ENCODE measurements around the gene LHFPL2.

LHFPL2 gene

DNA sequence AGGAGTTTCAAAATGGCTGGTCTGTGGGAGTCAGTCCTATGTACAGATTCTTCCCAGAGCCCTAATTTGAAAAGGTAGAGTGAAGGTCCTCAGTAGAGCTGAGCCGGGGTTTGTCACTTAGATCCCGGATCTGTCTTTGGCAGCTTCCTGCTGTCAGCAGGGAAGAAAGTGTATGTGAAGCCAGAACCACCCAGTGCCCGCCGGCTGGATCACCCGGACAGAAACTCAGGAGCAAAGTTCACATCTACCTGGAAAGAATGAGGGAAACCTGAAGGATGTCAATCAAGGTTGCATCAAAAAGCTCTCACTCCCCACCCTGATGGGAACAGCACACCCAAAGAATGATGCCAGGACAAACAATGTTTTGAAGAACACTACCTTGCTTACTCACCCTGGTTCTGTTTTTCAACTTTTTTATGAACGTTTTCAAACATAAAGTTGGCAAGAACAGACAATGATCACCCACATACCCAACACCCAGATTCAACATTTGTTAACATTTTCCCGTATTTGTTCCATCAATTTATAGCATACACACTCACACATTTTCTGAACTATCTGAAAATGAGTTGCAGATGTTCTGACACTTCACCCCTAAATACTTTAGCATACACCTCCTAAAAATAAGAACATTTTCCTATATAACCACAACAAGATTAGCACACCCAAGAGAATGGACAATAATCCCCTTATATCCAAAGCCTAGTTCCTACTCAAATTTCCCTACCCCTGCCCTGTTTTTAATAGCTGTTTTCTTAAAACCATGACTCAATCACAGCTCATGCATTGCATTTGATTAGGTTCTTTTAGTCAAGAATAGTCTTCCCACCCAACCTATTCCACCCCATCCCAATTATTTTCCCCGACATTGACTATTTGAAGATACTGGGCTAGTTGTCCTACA lies 133.9 kb downstream of the LHFPL2 start:
- DNase-seq, result no peak

DNA sequence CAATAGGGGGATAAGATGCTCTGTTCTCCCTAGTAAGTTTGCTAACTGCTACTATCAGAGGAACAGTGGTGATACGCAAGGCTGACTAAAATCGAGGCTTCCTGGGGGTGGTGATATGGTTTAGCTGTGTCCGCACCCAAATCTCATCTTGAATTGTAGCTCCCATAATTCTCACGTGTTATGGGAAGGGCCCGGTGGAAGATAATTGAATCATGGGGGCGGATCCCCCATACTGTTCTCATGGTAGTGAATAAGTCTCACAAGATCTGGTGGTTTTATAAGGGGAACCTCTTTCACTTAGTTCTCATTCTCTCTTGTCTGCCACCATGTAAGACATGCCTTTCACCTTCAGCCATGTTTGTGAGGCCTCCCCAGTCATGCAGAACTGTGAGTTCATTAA lies 135.1 kb downstream of the LHFPL2 start:
- no peak for DNase-seq

DNA sequence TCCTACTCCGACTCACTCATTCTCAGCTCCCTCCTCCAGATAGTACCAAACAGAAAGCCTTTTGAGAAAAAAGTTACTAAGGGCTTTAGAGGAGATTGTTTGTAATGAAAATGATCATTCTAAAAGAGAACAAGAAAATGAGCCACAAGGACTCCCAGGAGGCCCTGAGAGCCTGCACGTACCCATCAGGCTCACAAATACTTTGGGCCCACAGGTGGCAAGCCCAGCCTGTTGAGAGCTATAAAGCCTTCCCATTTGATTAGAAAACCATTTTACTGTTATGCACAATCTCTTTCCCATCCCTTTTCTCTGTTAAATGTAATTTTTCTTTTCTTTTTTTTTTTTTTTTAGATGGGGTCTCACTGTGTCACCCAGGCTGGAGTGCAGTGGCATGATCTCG lies 136.1 kb downstream of the LHFPL2 start:
- DNase-seq, result no peak

DNA sequence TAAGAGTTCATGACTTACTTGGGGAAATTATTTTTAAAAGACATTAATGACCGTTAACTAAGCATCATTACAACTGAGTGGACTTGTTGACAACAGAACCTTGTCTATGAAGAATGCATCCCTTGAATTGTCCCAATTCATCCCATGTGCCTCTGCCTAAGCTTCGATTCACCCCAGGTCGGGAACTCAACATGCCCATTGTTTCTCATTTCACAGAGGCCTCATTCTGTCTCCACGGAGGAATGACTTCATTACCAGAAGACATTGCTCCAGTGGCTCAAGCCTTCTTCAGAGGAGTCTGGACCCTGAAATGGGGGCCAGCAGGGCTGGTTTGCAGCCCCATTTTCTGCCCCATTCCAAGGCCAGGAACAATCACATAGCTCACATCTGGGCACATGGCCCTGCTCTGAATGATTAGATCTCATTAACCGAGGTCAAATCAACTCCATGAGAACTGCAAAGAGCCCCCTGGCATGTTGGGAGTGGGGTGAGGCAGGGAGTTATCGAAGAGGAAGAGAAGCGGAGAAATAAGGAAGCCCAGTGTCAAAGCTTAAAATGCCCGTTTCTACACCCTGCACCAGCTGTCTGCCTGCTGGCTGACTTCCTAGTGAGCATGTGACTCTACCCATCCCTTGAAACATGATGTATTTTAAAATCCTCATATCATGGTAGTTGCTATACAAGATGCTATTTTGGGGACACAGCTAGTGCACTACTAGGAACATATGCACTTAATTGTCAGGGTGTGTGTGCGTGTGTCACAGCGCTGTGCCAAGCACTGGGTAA lies 137.3 kb downstream of the LHFPL2 start:
- DNase-seq, result no peak

DNA sequence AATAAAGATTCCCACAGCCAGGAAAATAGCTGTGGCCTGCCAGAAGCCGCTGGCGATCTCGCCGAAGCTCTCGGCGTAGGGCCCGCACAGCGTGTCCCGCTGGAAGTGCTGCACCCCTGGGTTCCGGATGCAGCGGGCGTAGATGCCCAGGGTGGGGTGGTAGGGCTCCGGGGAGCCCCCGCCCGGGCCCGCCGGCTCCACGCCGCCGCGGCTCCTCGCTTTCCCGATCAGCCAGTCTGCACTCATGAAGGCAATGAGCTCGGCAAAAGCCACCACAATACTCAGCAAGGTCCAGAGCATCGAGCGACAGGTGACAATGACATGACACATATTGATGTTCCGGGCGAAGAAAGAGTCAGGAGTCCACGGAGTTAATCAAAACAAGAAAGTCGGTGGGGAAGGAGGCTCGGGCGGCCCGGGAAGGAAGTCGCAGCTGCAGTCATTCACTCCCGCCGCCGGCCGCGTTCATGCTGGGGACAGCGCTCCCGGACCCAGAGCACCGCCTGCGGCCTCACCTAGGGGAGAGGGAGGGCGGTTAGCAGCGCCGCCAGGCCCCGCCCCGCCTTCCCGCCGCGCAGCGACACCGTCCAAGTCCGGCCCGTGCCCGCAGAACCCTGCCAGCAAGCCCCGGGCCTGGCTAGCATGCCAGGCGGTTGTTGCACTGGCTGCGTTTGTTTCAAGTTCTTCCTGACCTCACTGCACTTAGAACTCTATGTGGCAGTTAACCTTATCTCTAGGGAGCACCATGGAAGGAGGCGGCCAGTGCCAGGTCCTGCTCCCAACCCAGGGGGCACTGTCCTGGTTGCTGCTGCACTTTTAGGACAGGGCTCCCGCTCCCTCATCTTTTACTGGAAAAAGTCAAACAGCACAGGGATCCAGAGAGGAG lies 138.4 kb downstream of the LHFPL2 start:
- DNase-seq, result peak; percentile 19

DNA sequence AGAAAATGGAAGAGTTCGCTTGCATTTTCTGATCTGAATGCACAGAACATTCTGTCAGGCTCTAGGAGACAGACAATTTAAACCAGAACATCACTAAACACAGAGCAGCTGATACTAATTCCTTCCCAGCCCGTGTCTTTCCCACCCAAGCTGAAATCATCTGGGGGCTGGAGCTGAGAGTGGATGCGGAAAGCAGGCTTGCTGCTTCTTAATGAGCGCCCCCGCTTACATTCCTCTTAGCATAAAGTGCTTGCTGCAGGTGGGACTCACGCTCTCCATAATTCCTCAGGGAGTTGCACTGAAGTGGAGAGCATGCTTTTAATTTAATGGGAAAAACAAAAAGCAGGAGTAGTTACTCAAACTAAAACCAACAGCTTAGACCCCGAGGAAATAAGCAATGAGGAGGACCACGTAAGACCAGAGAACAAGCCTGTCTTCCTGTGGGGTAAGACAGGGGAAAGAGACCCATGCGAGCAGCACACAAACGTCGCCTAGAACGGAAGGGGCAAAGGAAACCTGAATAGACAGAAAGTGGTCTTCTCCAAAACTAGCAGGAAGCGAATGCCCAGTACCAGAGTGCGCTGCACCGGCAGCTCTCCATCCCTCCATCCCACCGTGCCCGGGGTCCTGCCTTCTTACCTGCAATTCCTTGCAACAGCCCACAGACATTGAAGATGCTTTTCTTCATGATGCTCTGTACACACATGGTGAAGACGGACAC lies 139.3 kb downstream of the LHFPL2 start:
- DNase-seq, result no peak

DNA sequence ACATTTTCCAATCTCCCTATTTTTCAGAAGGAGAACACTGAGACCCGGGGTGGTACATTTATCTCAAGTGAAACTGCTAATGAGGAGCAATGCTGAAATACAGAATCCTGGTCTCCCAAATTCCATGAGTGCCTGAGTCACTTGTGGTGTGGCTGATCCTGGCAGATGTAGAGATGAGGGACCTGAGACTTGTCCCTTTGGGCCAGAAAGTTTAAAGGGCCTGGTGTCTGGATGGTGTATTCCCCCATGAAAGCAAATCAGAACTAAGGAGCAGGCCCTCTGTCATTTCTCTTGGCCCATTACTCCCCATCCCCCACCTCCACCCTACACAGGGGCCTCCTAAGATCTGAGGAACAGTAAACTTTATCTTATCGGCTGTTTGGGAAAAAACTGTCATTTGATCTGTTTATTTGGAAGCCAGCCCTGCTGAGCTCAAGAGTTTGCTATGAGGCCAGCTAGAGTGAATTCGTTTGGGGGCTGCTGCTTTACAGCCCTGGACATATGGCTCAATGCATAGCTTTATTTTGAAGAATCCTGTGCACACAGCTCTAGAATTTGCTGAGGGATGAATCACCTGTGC lies 140.3 kb downstream of the LHFPL2 start:
- DNase-seq, result no peak

DNA sequence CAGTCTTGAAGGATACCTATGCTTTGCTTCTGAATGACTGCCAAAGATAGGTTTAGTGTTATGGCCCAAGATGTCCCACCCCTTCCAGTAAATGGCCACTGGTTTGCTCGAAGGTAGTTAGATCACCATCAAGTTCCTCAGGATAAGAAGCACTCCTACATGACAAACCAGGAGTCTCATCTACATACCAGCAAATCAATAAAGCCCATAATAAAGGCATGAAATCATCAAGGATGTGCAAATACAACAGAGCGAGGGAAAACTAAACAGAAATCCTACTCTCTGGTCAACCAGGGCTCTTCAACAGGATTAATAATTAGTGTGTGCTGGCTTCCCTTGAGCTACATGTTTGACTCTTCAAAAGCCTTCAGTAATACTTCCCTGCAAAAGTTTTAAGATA lies 141.0 kb downstream of the LHFPL2 start:
- no peak for DNase-seq

DNA sequence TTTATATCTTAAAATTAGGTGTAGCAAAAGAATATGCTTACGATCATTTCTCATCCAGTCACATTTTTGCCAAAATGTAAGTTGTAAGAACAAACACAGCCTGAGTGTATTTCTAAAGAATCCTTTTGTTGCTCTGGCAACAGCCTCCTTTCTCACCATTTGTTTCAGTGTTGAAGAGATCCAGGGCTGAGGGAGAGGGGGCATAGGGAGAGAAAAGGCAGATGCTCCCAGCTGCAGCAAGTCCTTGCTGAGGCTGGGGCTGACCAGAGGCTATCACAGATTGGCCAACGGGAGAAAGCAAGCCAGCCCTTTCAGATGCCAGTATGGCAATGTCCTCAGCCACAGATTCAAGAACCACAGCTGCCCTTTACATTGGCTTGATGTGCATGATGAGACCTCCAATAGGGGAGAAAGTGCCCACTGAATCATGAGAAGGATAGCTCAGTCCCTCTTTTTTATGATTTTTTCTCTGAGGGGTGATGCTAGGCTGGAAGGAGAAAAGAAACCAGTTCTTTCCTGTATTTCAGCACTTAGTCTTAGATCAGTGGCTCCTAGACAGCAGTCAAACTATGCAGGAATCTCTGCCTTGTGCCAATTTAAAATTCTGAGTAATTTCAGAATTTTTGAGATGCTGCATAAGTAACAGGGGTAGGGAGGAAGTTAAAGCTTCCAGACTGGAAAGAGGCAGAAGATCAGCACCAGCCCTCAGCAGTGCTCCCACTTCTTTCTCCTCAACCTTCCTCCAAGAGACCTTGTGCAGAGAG lies 142.1 kb downstream of the LHFPL2 start:
- no peak for DNase-seq

DNA sequence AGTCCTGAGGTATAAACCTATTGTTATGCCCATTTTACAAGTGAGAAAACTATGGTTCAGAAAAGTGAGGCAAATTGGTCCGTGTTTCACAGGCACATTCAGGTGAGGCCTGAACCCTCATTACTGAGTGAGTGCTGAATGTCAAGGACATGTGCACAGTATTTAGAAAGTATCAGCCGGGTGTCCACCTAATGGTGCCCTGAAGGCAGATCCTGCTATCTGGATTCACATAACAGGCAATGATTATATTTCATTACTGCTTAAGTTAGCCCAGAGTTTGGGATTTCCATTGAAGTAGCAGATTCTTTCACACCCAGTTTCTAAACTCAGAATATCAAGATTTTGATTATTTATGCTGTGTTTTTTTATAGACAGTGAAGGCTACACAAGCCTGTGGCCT lies 142.7 kb downstream of the LHFPL2 start:
- DNase-seq, result no peak

DNA sequence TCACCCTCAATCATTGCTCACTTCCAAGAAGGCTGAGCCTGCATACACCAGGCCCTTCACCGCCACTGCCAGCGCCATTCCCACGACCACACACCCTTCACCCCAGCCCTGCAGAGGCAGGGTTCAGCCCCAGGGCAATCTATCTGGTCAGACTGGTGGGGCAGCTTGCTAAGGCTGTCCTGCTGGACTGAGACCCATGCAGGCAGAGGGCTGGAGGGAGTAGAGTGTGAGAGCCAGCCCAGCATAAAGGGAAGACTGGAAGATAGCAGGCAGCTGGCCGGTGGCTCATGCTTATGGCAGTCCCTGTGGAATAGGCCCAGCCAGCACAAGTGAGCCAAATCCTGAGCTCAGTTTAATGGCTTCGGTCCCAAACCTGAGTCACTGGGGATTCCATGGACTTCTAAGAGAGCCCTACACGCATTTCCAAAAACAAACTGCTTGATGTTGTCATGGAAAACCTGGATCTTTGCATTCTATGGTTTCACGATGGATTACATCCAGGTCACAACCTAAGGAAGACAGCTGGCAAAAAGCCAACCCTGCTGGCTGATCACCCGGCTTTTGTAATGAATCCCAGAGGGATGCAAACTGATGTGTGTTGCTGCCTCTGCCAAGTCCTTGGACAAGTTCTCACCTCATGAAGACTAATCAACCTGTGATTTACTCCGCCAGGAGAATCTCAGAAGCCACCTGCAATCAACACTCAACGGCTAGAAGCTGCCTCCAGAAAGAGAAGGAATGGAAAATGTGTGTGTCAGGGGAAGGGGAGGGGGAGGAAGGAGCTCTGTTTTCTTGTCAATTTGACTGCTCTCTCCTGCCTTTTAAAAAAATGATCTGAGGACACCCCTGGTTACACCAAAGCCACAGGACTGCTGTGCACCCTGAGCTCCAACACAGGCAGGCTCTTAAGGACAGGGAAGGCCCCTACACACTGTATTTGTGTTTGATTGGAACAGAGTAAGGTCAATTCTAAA lies 143.6 kb downstream of the LHFPL2 start:
- DNase-seq, result peak; percentile 81

DNA sequence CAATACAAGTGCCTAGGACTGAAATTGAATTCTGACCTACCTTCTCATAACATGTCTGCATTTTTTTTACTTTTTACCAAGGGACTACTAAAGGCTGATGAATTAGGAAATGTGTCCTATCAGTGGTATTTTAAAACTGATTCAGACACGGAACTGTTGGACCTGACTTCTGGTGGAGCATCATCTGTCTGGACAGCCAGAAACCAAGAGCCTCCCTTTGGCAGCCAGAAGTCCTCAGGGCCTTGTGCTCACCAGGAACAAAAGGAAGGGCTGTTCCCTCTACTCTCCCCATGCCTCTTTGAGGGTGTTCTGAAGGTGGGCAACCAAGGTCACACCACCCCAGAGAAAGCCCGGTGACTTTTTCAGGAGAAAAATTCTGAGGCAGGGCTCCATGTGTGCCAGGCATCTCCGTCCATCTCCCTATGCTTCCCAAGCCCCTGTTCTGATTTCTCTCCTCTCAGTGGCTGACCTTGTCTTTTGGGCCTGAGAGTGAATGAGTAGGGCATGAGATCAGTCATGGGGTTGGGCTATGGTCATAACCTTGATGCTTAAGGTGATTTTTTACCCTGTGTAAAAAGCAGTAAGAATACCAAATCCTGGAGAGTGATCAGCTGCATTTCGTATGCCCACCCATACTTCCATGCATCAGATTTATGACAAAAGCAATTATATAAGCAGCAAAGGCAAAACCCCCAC lies 144.5 kb downstream of the LHFPL2 start:
- DNase-seq, result no peak

DNA sequence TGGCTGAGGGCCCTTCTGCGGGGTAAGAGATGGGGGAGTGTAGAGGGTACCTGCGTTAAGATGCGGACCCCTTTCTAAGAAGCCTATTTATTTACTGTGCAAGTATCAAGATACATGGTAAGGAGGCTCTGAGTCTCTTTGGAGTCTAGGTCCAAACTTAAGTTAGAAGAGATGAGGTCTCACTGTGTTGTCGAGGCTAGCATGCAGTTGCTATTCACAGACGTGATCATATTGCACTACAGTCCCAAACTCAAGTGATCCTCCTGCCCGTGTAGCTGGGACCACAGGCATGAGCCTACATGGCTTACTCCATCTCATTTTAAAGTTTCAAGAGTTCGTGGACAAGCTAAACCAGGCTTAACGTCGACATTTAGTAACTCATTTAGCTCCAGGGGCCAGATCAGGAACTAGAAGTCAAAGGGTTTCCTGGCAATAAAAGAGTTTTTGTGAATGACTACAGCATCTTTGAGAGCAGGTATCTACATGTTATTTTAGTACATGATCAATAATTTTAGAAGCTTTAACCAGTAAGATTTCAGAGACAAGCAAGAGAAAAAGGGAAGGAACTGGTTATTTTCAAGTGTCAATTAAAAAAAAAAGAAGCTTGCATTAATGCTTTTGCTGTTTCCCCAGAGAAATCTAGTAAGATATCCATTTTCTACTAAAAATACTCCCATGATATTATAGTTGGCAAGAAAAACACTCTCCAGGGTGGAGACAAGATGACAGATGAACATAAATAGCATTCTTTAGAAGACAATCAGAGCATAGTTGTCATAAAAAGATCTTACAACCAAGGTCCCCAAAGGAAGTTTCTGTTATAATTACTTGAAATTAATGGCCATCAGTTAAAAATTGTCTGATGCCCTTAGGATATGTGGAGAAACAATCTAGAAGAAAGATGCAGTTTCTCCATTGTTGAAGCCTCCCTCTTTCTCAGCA lies 146.9 kb downstream of the LHFPL2 start:
- no peak for DNase-seq

DNA sequence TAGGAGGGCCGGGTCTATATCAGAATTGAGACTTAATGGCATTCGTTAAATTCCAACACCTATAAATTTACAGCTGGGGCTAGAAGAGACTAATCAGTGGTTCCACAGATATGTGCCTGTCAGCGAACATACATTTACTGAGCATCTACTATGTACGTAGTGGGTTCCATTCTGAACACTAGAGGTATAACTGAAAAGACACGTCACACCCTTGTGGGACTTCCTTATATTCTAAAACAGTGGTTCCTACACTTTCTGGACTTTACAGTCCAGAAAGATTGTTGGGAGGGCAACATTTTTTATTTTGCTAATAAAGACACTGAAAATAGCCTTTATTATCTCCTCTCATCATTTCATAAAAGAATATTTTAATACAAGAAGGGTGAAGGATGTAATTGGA lies 147.7 kb downstream of the LHFPL2 start:
- DNase-seq, result no peak

DNA sequence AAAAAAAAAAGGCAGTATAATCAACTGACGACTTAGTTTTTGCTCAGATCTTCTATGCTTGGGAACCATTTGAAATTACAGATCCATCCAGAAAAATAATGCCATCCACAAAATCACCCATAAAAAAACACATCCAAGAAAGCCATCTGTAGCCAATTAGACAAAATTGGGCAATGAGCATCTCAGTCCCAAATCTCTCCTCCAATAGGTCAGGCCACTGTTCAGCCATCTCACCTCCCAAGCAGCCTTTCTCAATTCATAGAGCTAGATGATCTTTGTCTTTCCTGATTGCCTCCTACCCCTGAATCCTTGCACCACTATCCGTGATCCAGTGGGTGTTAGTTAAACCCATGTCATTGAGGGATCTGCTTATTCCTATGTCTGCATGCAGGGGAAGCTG lies 148.5 kb downstream of the LHFPL2 start:
- no peak for DNase-seq

DNA sequence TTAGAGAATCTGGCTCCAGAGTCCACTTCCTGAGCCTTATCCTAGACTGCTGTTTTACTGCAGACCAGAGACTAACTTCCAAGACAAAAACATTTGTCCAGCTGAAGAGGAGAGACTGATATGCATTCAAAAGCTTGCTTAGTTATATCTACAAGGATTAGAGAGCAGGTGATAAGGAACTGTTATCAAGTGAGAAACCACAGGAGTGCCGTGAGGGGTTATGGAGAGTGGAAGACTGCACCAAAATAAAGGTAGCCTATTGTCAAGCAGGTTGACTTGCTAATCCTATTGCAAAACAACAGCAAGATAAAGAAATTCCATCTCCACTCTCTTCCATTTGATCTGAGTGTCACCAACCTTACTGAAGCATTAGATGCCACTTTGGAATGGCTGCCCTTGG lies 149.1 kb downstream of the LHFPL2 start:
- no peak for DNase-seq

DNA sequence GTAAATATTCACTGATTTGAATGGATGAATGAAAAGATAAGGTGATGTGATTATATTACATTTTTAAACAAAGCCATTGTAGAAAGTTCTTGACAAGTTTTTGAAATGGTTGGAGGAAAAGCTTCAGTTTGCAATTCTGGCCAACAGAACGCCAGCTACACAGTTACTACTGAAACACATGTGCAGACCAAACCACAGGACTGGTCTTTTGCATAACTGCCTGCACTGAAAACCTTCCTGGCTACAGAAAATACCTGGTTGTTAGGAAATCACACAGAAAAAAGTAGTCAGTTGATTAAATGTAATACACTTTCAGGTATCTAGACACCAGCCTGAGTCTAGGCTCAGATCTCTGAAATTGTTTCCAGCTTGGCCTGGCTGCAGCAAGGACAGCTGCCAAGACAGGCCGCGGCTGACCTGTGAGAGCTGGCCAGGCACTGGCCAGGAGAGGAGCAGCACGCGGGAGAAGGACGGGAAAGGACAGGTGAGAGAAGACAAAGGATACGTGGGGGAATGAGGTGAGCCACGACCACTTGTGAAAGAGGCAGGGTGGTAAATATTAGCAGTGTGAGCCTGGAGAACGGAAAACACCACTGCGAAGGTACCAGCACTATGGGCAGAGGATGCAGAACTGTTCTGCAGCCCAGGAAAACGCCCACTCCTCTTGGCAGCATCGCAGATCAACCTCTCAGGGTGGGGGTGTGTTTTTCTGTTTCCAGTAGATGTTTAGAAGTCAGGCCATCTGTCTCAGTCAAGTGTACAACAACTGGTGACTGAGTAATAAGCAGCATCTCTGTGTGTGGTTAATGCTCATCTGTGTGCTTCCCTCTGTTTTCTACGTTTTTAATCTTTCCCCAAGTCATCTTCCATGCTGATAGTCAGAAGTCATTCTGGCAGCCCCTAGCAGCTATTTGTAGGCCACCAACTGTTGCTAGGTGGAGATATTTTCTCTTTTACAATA lies 150.7 kb downstream of the LHFPL2 start:
- no peak for DNase-seq

Data from NCI-H1092 treated with DMSO at 0.1 percent for 48 hours (cell line).